ENCODE data around the gene LMTK3.

LMTK3 gene

GRCh38 chr19:48500830-48501493 is 10.7 kb downstream of the LMTK3 start:
- H3K4me3 ChIP-seq (replicated peaks; ENCODE audit: insufficient read depth, low read length): 0 out of 2 replicates have a peak overlapping the region, but pooled peaks have one; percentile 9

GRCh38 chr19:48499316-48500090 is 12.1 kb downstream of the LMTK3 start:
- no peak for DNase-seq (ENCODE audit: low read depth in 1 of 2, low spot score in 1 of 2)
- Histone ChIP-seq H3K27me3 (ENCODE audit: insufficient read depth, poor library complexity, severe bottlenecking) (peaks cover 33% of the 10 kb centered on the region), H3K27ac (replicated peaks) (no peak overlapping the region), H3K4me3 (replicated peaks; ENCODE audit: insufficient read depth, low read length) (no peak overlapping the region)
- TF ChIP-seq GABPA (IDR thresholded peaks at IDR 0.05; ENCODE audit: low read depth) (no peak), SPI1 (IDR thresholded peaks at IDR 0.05; ENCODE audit: borderline replicate concordance, low read depth) (no peak), REST (IDR thresholded peaks at IDR 0.05; ENCODE audit: insufficient replicate concordance, low read depth) (no peak), POLR2AphosphoS5 (IDR thresholded peaks at IDR 0.05; ENCODE audit: low read depth) (no peak), CTCF (IDR thresholded peaks at IDR 0.05; ENCODE audit: insufficient read depth, low read length) (no peak)

More at GRCh38 chr19:48500830-48501493, 10.7 kb downstream of the LMTK3 start:
- Histone ChIP-seq H3K27me3 (ENCODE audit: insufficient read depth, poor library complexity, severe bottlenecking) (peaks cover 22% of the 10 kb centered on the region), H3K27ac (replicated peaks) (no peak overlapping the region)
- TF ChIP-seq SPI1 (IDR thresholded peaks at IDR 0.05; ENCODE audit: borderline replicate concordance, low read depth) (no peak), GABPA (IDR thresholded peaks at IDR 0.05; ENCODE audit: low read depth) (no peak), REST (IDR thresholded peaks at IDR 0.05; ENCODE audit: insufficient replicate concordance, low read depth) (no peak), POLR2AphosphoS5 (IDR thresholded peaks at IDR 0.05; ENCODE audit: low read depth) (no peak), CTCF (IDR thresholded peaks at IDR 0.05; ENCODE audit: insufficient read depth, low read length) (no peak)
- no peak for DNase-seq (ENCODE audit: low read depth in 1 of 2, low spot score in 1 of 2)

- no peak for DNase-seq (ENCODE audit: low read depth in 1 of 2, low spot score in 1 of 2)
- Histone ChIP-seq H3K4me3 (replicated peaks; ENCODE audit: insufficient read depth, low read length) (no peak overlapping the region), H3K27me3 (ENCODE audit: insufficient read depth, poor library complexity, severe bottlenecking) (peaks cover 39% of the 10 kb centered on the region), H3K27ac (replicated peaks) (no peak overlapping the region)
- TF ChIP-seq REST (IDR thresholded peaks at IDR 0.05; ENCODE audit: insufficient replicate concordance, low read depth): no peak
- no peak for TF ChIP-seq GABPA (IDR thresholded peaks at IDR 0.05; ENCODE audit: low read depth)
Observed at GRCh38 chr19:48498595-48499311, 12.9 kb downstream of the LMTK3 start.
